GM19372 (cell line): ENCODE measurements around the gene DRC1.

Experiments
- ATAC-seq: cut with Tn5 transposase; IDR thresholded peaks from one replicate; pipeline ENCODE4 v1.9.1; 2021; ENCODE audit warnings: mild to moderate bottlenecking, low read depth, moderate library complexity; ENCODE audit not compliant: unreplicated experiment

The DRC1 gene

GRCh38 chr2:26396734-26397298 is 4.9 kb upstream of the DRC1 start:
- ATAC-seq, result no peak

DNA sequence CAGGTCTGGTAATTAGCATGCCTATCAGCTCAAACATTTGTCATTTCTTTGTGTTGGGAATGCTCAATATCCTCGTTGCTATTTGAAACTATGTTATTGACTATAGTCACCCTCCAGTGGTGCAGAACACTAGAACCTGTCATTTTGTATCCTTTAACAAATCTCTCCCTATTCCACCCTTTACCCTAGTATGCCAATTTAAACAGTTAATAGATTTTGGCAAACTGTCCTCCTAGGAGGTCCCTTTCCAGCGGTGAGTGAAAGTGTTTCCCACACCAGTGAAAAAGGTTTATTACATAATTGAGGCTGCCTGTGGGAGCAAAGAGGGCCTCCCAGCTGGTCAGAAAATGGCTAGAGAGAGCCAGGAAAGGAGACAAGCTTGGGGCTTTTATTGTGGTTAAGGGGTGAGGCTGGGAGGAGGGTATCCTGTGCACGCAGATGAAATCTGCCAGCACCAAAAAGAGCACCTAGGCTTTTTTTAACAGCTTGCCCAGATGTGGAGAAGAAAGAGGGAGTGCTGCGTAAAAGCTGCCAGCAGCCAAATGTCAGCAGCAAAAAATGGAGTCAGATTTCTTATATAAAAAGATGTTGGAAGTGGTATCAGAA is 1.8 kb upstream of the DRC1 start:
- no peak for ATAC-seq

GRCh38 chr2:26400723-26401122 is 997 bp upstream of the DRC1 start:
- ATAC-seq, result no peak

- no peak for ATAC-seq
Measured at GRCh38 chr2:26407526-26407925, 5.8 kb downstream of the DRC1 start.

DNA sequence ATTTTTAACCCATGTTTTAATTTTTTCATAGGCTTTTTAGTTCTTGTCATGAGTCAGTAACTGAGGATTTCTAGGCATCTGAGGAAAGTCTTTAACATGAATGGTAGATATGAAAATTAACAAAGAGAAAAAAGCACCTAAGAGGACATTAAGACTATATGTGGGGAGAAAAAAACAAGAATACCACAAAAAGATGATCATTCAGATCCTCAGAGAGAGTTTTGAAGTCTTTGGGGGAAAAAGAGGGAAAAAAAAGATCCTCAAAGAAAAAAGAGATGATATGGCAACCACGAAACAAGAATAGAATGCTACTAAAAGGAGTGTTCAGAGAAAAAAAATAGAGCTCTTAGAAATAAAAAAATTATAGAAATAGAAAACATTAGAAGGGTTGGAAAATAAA is 8.1 kb downstream of the DRC1 start:
- ATAC-seq, result no peak

- no peak for ATAC-seq
Measured at GRCh38 chr2:26410764-26411243, 9.1 kb downstream of the DRC1 start.

- no peak for ATAC-seq
Measured at GRCh38 chr2:26411419-26411818, 9.7 kb downstream of the DRC1 start.

DNA sequence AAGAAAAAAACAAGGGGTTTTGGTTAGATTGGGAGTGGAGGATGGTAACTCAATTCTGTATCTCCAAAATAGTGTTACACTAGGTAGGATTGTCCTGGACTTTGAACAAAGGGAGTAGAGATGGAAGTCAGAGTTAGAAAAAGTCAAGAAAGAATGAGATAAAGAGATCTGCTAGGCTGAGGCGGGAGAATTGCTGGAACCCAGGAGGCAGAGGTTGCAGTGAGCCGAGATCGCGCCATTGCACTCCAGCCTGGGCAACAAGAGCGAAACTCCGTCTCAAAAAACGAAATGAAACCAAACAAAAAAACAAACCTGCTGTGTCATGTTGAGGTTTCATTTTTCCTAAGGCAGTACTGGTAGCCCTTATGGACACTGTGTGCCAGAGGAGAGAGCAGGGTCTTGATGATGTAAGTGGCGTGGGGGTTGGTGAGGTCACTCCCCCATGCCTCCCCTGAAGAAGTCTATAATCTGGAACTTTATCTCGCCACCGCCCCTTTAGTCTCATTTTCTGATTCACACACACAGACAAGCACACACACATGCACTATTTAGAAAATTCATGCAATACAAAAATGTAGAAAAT is 10.5 kb downstream of the DRC1 start:
- no peak for ATAC-seq

DNA sequence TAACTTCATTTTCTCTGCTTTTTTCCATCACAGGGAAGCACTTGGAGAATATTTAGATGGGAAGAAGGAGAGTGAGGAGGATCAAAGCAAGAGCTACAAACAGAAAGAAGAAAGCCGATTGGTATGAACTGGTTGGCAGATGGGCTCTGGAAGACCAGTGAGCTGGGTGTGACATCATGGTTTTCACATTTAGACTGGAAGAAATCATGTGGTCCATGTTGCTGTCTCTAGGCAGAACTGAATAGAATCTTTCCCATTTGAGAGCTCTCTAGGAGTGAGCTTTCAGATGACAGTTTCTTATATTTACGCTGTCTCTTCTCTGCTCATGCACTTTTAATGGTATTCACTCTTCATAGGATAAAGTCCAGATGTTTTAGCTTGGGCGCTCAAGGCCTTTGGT is 12.6 kb downstream of the DRC1 start:
- ATAC-seq, result no peak

- ATAC-seq, result no peak
Measured at GRCh38 chr2:26421961-26422360, 20.2 kb downstream of the DRC1 start.

GRCh38 chr2:26422947-26423629 is 21.4 kb downstream of the DRC1 start:
- no peak for ATAC-seq

DNA sequence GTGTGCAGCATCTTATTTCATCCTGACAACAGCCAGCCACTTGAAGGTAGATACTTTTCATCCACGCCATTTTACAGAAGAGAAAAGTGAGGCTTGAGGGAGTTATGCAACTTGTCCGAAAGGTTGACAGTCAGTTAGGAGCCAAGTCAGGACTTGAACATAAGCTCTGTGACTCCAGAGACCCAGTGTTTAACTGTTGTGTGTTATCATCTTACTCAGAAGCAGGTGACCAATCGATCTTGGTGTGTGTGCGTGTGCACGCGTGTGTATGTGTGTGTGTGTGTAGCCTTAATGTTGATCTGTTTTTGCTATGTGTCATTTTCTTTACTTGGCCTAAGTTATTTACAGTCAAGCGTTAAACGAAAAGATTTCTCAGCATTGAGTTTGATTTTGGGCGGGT is 22.0 kb downstream of the DRC1 start:
- no peak for ATAC-seq

DNA sequence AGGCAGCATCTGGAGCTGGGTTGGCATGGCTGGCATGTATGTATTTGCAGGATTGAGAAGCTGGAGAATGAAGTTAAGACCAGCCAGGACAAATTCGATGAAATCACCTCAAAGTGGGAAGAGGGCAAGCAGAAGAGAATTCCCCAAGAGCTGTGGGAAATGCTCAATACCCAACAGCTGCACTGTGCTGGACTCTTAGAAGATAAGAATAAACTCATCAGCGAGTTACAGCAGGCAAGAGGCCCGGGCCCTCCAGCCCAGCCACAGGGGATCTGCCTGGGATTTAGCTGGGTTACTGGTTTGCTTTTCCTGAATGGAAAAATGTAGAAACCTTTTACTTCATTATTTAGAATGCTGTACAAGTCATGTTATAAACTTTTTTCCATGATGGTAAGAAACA is 22.5 kb downstream of the DRC1 start:
- ATAC-seq, result no peak

GRCh38 chr2:26428846-26429245 is 27.1 kb downstream of the DRC1 start:
- no peak for ATAC-seq

GRCh38 chr2:26429779-26430578 is 28.3 kb downstream of the DRC1 start:
- ATAC-seq, result no peak

DNA sequence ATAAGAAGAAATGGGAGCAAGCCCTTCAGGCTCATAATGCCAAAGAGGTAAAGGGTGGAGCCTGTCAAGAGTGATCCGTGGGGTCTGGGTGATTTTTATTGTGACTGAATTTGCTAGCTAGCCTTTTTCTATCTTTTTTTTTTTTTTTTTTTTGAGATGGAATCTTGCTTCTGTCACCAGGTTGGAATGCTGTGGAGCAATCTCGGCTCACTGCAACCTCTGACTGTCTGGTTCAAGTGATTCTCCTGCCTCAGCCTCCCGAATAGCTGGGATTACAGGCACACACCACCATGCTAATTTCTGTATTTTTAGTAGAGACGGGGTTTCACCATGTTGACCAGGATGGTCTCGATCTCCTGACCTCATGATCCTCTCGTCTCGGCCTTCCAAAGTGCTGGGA is 29.1 kb downstream of the DRC1 start:
- ATAC-seq, result no peak

- no peak for ATAC-seq
Measured at GRCh38 chr2:26432363-26432762, 30.6 kb downstream of the DRC1 start.

DNA sequence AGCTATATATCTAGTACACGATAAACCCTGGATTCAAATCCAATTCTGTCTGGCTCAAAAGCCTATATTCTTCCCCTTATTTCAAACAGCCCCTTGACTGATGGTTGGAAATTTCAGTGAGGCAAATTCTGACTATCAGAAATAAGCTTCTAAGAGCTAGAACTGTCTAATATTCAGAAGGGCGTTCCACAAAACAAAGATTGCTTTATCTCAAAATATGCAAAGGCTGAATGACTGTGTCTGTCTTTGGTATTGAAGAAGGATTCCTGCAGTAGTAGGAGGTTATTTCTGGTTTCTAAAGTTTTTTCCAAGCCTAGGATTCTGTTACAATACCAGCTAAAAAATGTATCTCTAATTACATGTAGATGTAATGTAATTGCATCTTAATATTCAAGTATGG is 31.1 kb downstream of the DRC1 start:
- ATAC-seq, result no peak

DNA sequence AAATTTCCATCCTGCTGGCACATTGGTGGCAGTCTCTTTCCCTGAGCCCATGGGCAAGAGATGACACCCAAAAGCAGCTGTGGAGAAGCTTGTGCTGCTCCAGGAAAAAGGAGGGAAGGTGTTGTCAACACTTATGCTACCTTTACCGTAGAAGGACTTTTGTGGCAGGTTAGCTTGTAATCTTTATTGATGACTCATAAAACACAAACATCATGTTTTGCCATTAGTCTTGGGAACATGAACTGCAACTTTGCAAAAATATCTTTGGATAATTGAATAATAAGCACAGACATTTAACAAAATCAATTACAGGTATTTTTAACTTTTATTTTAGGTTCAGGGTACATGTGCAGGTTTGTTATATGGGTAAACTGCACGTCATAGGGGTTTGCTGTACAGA is 33.4 kb downstream of the DRC1 start:
- no peak for ATAC-seq

- ATAC-seq, result no peak
Measured at GRCh38 chr2:26438526-26438925, 36.8 kb downstream of the DRC1 start.

DNA sequence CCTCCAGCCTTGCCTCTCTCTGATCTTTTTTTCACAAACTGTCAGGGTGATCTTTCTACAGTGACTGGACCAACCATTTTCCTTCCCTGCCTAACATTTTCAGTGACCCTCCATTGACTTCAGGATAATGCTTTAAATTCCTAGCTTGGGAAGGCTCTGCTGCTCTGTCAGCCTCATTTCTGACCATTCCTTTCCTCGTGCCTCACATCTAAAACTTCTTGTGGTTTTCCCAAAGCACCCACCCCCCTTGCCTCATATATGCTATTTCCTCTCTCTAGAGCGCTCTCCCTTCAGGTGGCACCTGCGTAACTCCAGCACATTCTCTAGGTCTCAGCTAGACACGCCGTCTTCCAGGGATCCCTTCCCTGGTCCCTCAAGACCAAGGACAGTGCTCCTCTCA is 37.2 kb downstream of the DRC1 start:
- no peak for ATAC-seq
